DOHH2 (cell line): ENCODE results near the gene IBA57.

Experiments used
- H3F3A ChIP-seq: fragments of 200-600 bp; sonication (generic), shearing (Covaris generic); 2 replicates; pipeline ENCODE4 v1.6.0; 2016; ENCODE audit warnings: antibody characterized with exemption, mild to moderate bottlenecking; ENCODE audit not compliant: control insufficient read depth, insufficient read depth
- H3K27ac ChIP-seq: fragments of 200-600 bp; sonication (generic); 2 replicates; pipeline ENCODE4 v1.5.1; 2014; ENCODE audit warnings: low read depth, mild to moderate bottlenecking, low read length, moderate library complexity
- H3K27me3 ChIP-seq: fragments of 200-600 bp; sonication (generic); 2 replicates; pipeline ENCODE4 v1.6.1; 2014; ENCODE audit warnings: mild to moderate bottlenecking, low read length, mixed read lengths; ENCODE audit not compliant: control insufficient read depth
- H3K36me3 ChIP-seq: fragments of 200-600 bp; sonication (generic); 2 replicates; pipeline ENCODE4 v1.6.1; 2014; ENCODE audit warnings: mild to moderate bottlenecking, low read length, moderate library complexity, mixed read lengths; ENCODE audit not compliant: control insufficient read depth
- H3K4me1 ChIP-seq: fragments of 200-600 bp; sonication (generic); 2 replicates; pipeline ENCODE4 v1.6.1; 2014; ENCODE audit warnings: mild to moderate bottlenecking, low read length, mixed read lengths; ENCODE audit not compliant: control insufficient read depth
- H3K4me2 ChIP-seq: fragments of 200-600 bp; sonication (generic); 2 replicates; pipeline ENCODE4 v1.6.0; 2014; ENCODE audit warnings: mild to moderate bottlenecking, low read length, moderate library complexity
- H3K4me3 ChIP-seq: fragments of 200-600 bp; sonication (generic); 2 replicates; pipeline ENCODE4 v1.5.1; 2014; ENCODE audit warnings: mild to moderate bottlenecking, low read length, mixed read lengths
- H3K79me2 ChIP-seq: fragments of 200-600 bp; sonication (generic); 2 replicates; pipeline ENCODE4 v1.6.1; 2014; ENCODE audit warnings: mild to moderate bottlenecking, low read length, mixed read lengths; ENCODE audit not compliant: control insufficient read depth
- H3K9me2 ChIP-seq: fragments of 200-600 bp; sonication (generic); replicated peaks from 2 replicates; pipeline ENCODE4 v1.6.1; 2014; ENCODE audit warnings: mild to moderate bottlenecking, low read length, mixed read lengths; ENCODE audit not compliant: control insufficient read depth
- H3K9me3 ChIP-seq: fragments of 200-600 bp; sonication (generic); 2 replicates; pipeline ENCODE4 v1.6.1; 2014; ENCODE audit warnings: antibody characterized with exemption, low read length, mixed read lengths; ENCODE audit not compliant: control insufficient read depth, insufficient read depth
- H4K20me1 ChIP-seq: fragments of 200-600 bp; sonication (generic); 2 replicates; pipeline ENCODE4 v1.6.0; 2014; ENCODE audit warnings: low read depth, mild to moderate bottlenecking, antibody characterized with exemption, low read length, moderate library complexity; ENCODE audit not compliant: control insufficient read depth, insufficient read depth
- EZH2phosphoT487 ChIP-seq: fragments of 200-600 bp; sonication (generic); IDR thresholded peaks from 2 replicates; pipeline ENCODE4 v1.6.1; 2017; ENCODE audit warnings: borderline replicate concordance, mild to moderate bottlenecking, antibody characterized with exemption, low read length, moderate library complexity, mixed read lengths
- TF ChIP-seq, protein P1 (sequence below): fragments of 200-600 bp; sonication (generic); IDR thresholded peaks from one replicate; pipeline ENCODE4 v1.5.1; 2014; ENCODE audit warnings: antibody characterized with exemption, mild to moderate bottlenecking, low read depth, low read length; ENCODE audit not compliant: poor library complexity, severe bottlenecking

The IBA57 gene

GRCh38 chr1:228142701-228143136, 22.9 kb upstream of the IBA57 start:
- Histone ChIP-seq H3F3A (peaks cover 5% of the 10 kb centered on the region), H3K9me3 (no peaks in the 10 kb centered on the region), H3K9me2 (no peaks in the 10 kb centered on the region), H4K20me1 (peaks cover 18% of the 10 kb centered on the region; the same call in 1 of the 2 replicates), H3K4me2 (peak overlapping the region; percentile 5; the same call in 1 of the 2 replicates), H3K36me3 (peaks cover 15% of the 10 kb centered on the region), H3K27ac (no peak overlapping the region), H3K27me3 (no peaks in the 10 kb centered on the region), H3K4me1 (peaks cover 53% of the 10 kb centered on the region), H3K4me3 (no peak overlapping the region), H3K79me2 (peaks cover 67% of the 10 kb centered on the region)
- no peak for TF ChIP-seq EZH2phosphoT487
- TF ChIP-seq, protein P1, sequence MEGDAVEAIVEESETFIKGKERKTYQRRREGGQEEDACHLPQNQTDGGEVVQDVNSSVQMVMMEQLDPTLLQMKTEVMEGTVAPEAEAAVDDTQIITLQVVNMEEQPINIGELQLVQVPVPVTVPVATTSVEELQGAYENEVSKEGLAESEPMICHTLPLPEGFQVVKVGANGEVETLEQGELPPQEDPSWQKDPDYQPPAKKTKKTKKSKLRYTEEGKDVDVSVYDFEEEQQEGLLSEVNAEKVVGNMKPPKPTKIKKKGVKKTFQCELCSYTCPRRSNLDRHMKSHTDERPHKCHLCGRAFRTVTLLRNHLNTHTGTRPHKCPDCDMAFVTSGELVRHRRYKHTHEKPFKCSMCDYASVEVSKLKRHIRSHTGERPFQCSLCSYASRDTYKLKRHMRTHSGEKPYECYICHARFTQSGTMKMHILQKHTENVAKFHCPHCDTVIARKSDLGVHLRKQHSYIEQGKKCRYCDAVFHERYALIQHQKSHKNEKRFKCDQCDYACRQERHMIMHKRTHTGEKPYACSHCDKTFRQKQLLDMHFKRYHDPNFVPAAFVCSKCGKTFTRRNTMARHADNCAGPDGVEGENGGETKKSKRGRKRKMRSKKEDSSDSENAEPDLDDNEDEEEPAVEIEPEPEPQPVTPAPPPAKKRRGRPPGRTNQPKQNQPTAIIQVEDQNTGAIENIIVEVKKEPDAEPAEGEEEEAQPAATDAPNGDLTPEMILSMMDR: no peak

DNA sequence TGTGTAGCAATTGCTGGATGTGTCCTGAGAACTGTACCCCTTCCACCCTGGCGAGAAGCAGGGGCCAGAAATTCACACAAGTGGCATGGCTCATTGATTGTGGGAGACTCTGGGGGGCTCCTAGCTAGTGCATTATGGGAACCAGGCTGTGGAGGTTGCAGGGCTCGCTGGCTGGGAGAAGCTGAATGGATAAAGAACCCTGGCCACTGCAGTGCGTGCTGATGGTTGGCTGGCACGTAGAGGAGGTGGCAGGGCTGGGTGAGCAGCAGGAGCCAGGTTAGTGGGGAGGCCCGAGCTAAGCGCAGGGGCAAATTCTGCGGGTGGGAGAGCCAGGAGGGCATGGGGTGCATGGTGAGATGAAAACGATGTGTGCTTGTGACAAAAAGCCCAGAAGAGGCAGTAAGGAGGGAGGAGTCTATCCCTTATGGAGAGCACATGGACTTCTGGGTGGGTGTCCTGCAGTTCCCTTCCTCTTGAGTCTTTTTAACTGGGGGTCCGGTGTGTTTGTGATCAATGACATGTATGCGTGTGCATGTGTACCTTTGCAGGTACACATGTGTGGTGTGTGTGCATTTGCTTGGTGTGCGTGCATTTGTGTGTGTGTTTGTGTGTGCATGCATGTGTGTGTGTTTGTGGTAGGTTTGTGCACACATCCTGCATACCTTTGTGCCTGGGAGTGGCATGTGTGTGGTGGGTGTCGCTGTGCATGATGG, 22.0 kb upstream of the IBA57 start:
- H3K36me3 ChIP-seq: peaks cover 16% of the 10 kb centered on the region
- peaks cover under 1% of the 10 kb centered on the region for H3F3A ChIP-seq
- H3K27ac ChIP-seq: no peak overlapping the region
- H3K27me3 ChIP-seq: no peaks in the 10 kb centered on the region
- H3K4me3 ChIP-seq: no peak overlapping the region
- peaks cover 18% of the 10 kb centered on the region; the same call in 1 of the 2 replicates for H4K20me1 ChIP-seq
- peaks cover 67% of the 10 kb centered on the region for H3K79me2 ChIP-seq
- peak overlapping the region; percentile 30; the same call in 1 of the 2 replicates for H3K4me2 ChIP-seq
- no peak for TF ChIP-seq EZH2phosphoT487
- TF ChIP-seq, protein P1: no peak
- peaks cover 43% of the 10 kb centered on the region for H3K4me1 ChIP-seq
- no peaks in the 10 kb centered on the region for H3K9me2 ChIP-seq
- H3K9me3 ChIP-seq: no peaks in the 10 kb centered on the region

DNA sequence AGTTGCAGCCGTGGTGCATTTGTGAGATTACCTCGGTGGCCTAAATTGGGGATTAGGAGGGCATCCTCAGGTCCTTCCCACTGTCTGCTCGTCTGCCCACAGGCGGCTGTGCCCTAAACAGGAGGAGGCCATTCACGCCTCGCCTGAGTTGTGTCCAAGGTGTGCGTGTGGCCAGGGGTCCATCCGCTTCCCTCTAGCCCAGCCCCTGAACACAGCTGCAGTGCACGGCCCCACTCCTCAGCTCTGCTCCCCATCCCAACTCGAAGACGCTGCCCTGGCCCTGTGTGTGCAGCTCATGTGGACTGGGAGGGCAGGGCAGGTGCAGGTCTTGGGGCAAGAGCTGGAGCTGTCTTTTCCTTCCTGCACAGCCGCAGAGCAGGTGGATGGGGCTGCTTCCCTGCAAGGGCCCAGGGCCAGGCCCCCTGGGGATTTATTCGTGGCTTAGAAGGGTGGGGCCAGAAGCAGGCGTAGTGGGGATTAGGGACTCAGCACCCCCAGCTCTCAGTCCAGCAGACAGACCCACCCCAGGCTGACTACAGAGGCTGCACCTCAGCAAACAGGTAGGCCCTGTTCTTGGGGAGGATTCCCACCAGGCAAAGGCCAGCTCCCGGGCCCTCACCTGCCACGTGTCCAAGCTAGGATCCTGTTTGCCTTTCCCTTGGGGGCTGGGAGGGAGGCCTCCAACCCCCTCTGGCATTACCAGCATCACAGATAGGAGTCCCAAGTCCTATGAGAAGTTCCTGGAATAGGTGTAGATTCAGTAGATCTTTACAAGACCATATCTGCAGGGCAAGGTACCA, 21.2 kb upstream of the IBA57 start:
- H3K27me3 ChIP-seq: no peaks in the 10 kb centered on the region

More for the DNA sequence above, 21.2 kb upstream of the IBA57 start:
- Histone ChIP-seq H3F3A (no peaks in the 10 kb centered on the region), H3K4me2 (peak overlapping the region; percentile 30; the same call in 1 of the 2 replicates), H3K4me3 (no peak overlapping the region), H3K27ac (no peak overlapping the region), H3K4me1 (peaks cover 37% of the 10 kb centered on the region), H3K9me2 (no peaks in the 10 kb centered on the region), H3K36me3 (peaks cover 19% of the 10 kb centered on the region), H3K9me3 (no peaks in the 10 kb centered on the region), H3K79me2 (peaks cover 65% of the 10 kb centered on the region), H4K20me1 (peaks cover 18% of the 10 kb centered on the region; the same call in 1 of the 2 replicates)
- TF ChIP-seq EZH2phosphoT487: no peak
- TF ChIP-seq, protein P1: no peak
